NCI-H1436 treated with DMSO at 0.1 percent for 48 hours (cell line): Measurements from ENCODE around the gene SCRT2.

Experiments used
- DNase-seq: peaks from one replicate; lab custom pipeline; 2025; lab: John Stamatoyannopoulos, UW

Gene SCRT2

DNA sequence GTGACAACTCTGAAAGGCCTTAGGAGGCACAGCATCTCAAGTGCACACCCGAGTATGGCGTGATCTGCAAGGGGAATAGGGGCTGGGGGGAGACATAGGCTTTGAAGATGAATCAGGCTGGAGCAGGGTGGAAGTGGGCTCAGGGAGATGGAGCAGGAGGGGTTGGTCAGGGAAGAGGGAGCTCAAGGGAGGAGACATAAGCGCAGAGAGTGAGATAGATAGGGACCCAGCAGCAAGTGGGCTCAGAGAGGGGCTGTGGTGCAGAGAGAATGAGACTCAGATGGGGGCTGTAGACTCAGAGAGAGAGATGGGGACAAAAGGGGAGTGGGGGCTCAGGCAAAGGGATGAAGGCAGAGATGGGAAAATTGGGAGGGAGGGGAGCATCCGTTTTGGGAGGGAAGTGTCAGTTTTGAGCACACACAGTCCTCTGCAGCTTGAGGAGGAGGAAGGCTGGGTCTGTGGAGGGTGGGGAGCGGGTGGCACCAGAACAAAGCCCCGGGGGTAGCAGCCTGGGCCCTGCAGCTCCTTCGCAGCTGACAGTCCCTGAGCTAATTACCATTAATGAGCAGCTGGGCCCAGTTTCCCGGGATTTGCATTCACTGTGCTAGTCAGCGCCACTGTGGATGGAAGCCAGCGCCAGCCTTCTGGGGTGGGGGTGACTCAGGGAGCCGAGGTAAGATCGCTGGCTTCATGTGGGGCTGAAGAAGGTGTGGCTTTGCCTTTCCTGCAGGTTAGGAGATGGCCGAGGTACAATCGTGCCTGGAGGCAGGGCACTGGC, 41.3 kb downstream of the SCRT2 start:
- no peak for DNase-seq

GRCh38 chr20:631101-631500, 44.5 kb downstream of the SCRT2 start:
- no peak for DNase-seq

GRCh38 chr20:626579-626978, 49.0 kb downstream of the SCRT2 start:
- DNase-seq: no peak

- no peak for DNase-seq
Measured at GRCh38 chr20:625360-625932, 50.2 kb downstream of the SCRT2 start.

- DNase-seq: no peak
Measured at GRCh38 chr20:623704-624103, 51.9 kb downstream of the SCRT2 start.

DNA sequence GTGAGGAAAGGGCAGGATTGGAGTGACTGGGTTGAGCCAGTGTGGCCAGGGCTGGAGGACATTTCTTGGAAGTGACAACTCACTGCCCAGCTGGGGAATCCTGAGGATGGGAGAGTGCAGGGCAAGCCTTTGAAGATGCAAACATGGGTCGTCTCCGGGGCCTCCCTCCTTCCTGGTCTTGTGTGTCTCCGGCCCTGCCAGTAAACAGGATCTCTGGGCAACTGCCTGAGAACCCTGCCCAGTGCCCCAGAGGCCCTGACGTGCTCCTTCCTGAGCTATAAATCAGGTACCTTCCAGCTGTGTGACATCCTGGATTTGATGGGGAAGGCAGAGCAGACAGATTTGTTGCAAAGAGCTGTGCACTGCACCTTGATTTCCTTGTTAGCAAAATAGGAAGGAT, 52.6 kb downstream of the SCRT2 start:
- DNase-seq: no peak

DNA sequence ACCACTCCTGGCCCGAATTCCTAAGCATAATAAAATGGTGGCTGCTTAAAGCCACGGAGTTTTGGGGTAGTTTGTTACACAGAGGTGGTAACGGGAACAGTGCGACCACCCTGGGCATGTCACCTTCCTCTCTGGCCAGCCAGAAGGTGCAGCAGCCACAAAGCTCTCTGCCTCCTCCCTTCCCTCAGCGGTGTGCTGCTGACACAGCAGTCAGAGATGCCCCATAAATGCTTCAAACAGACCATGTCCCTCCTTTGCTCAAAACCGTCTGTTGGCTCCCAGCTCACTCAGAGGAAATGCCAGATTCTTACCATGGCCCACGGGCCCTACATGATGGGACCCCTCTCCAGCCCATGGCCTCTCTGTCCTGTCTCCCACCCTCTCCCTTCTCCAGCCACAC, 53.4 kb downstream of the SCRT2 start:
- DNase-seq: no peak

DNA sequence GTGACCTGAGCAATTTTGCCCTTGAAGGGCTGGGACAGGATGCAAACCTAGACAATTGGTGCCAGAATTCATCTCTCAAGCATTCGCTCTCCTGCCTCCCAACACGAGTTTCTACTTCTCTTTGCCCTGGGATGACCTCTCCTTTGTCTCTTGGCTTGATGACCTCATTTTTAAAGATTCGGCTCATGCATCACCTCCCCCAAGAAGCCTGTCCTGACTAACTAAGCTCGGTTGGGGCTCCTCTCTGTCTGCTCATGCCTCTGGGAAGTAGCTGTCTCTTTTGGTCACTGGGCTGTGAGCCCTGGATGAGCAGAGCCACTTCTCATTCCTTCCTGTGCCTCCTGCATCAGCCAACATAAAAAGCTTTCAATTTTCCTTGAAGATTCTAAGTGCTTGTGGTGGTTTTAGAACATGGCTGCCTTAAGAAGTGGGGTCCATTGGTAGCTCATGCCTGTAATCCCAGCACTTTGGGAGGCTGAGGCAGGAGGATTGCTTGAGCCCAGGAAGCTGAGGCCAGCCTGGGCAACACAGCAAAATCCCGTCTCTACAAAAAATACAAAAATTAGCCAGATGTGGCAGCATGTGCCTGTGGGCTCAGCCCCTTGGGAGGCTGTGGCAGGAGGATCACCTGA, 54.4 kb downstream of the SCRT2 start:
- no peak for DNase-seq

DNA sequence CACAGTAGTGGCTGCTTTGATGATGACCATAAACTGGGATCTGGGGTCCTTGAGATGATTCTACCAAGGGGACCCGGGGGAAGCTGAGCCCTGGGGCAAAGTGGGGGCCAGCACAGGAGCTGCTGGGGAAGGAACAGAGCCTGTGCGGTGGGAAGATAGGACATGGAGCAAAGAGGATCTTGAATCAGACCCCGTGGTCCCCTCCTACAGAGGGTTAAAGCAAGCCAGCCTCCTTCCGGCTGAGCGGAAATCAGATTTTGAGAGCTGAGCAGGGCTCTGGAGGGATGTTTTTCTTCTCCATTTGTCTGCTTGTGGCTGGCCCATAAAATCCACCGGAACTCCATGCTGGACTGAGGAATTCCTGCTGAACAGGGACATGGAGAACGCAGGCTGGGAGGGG, 55.4 kb downstream of the SCRT2 start:
- DNase-seq: no peak

DNA sequence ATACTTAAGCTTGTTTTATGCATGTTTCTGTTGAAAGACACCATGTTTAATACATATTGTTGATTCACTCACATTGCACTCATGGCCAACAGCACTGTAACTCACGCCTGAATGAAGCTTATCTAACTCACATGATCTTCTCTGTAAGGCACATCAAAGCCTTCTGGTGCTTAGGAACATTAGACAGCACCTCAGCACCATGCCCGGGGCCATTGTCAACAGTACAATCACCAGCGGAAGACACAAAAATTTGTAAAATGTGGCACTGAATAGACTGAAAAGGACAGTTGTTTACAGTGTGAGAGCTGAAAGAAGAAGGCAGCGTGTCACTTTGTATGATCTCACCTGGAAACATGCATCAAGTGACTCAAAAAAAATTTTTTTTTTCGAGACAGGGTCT, 56.6 kb downstream of the SCRT2 start:
- DNase-seq: no peak

- DNase-seq: no peak
Measured at GRCh38 chr20:617934-618690, 57.5 kb downstream of the SCRT2 start.

DNA sequence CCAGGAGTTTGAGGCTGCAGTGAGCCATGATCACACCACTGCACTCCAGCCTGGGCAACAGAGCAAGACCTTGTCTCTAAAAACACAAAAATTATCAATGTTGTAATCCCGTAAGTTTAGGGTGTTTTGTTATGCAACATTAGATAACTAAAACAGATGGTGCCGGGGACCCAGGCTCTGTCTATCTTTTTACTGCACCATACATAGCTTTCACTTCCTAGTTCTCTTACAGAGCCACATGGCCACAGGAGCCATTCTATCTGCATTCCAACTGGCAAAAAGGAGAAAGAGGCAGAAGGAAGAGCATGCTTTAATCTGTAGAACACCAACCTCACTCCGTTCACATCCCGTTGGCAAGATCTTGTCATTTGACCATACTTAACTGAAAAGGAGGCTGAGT, 60.1 kb downstream of the SCRT2 start:
- DNase-seq: no peak

GRCh38 chr20:611843-612185, 63.8 kb downstream of the SCRT2 start:
- no peak for DNase-seq
